HG03064 (cell line): ENCODE data around the gene TDRD10.

ENCODE experiments used
- ATAC-seq: cut with Tn5 transposase; IDR thresholded peaks from one replicate; pipeline ENCODE4 v1.9.1; 2021; ENCODE audit warnings: low read depth; ENCODE audit not compliant: unreplicated experiment

TDRD10 gene

GRCh38 chr1:154502066-154502743 lies at the start of gene TDRD10, which contains the start of gene SHE:
Gene TDRD10, plus strand, starts transcription at chr1:154502219. Its CDS starts 4,685 bp downstream, at chr1:154506904.
Gene SHE, minus strand, starts transcription at chr1:154502412. Its CDS starts 386 bp downstream, at chr1:154502026.
- ATAC-seq = no peak

GRCh38 chr1:154453161-154453560 lies 48.9 kb upstream of the TDRD10 start:
- no peak for ATAC-seq

- ATAC-seq = no peak
These were observed 48.3 kb upstream of the TDRD10 start for GRCh38 chr1:154453574-154454352.

GRCh38 chr1:154454386-154455120 lies 47.5 kb upstream of the TDRD10 start:
- ATAC-seq = no peak

- ATAC-seq = no peak
These were observed 45.4 kb upstream of the TDRD10 start for GRCh38 chr1:154456631-154457030.

GRCh38 chr1:154459080-154459479 lies 42.9 kb upstream of the TDRD10 start:
- ATAC-seq = no peak

- no peak for ATAC-seq
These were observed 41.2 kb upstream of the TDRD10 start for GRCh38 chr1:154460695-154461260.

- ATAC-seq = no peak
These were observed 38.5 kb upstream of the TDRD10 start for GRCh38 chr1:154463512-154463990.

- ATAC-seq = no peak
These were observed 36.3 kb upstream of the TDRD10 start for GRCh38 chr1:154465621-154466195.

- ATAC-seq = no peak
These were observed 35.8 kb upstream of the TDRD10 start for GRCh38 chr1:154466206-154466605.

GRCh38 chr1:154466921-154467417 lies 35.0 kb upstream of the TDRD10 start:
- no peak for ATAC-seq

- ATAC-seq = no peak
These were observed 34.5 kb upstream of the TDRD10 start for GRCh38 chr1:154467434-154468102.

GRCh38 chr1:154468535-154469250 lies 33.3 kb upstream of the TDRD10 start:
- ATAC-seq = no peak

- ATAC-seq = no peak
These were observed 32.0 kb upstream of the TDRD10 start for GRCh38 chr1:154469844-154470560.

GRCh38 chr1:154471304-154471703 lies 30.7 kb upstream of the TDRD10 start:
- no peak for ATAC-seq

- no peak for ATAC-seq
These were observed 27.2 kb upstream of the TDRD10 start for GRCh38 chr1:154474802-154475201.

GRCh38 chr1:154476791-154477190 lies 25.2 kb upstream of the TDRD10 start:
- no peak for ATAC-seq

- no peak for ATAC-seq
These were observed 24.0 kb upstream of the TDRD10 start for GRCh38 chr1:154478013-154478412.
